Measurements from ENCODE around the gene KLHL28. TPM values are rescaled to one million over a fixed set of nuclear protein-coding genes. Genes with fewer than 3 reads are reported as not detected.

Gene KLHL28
- total RNA-seq, 1 experiment from 2014 or later: 10.3 TPM

DNA sequence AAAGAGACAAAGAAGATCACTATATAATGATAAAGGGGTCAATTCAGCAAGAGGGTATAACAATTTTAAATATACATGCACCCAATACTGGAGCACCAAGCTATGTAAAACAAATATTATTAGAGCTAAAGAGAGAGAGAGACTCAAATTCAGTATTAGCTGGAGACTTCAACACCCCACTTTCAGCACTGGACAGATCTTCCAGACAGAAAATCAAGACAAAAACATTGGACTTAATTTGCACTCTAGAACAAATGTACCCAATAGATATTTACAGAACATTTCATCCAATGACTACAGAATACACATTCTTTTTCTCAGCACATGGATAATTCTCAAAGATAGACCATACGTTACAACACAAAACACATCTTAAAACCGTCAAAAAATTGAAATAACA lies 81.0 kb downstream of the KLHL28 start:
- no peak for DNase-seq
- Histone ChIP-seq H3K27ac (no peak overlapping the region), H2AFZ (no peak overlapping the region), H3K27me3 (ENCODE audit: insufficient read depth, low read depth) (peaks cover 9% of the 10 kb centered on the region; the same call in 1 of the 2 replicates), H3K4me3 (no peak overlapping the region), H3K36me3 (ENCODE audit: low read depth) (no peaks in the 10 kb centered on the region), H4K20me1 (ENCODE audit: insufficient read depth) (no peaks in the 10 kb centered on the region), H3K4me2 (no peak overlapping the region), H3K79me2 (ENCODE audit: low read depth) (no peaks in the 10 kb centered on the region), H3K4me1 (replicated peaks; ENCODE audit: insufficient read depth) (no peaks in the 10 kb centered on the region), H3K9me2 (ENCODE audit: insufficient read depth) (no peaks in the 10 kb centered on the region), H3K9me3 (ENCODE audit: insufficient read depth, low read depth) (no peaks in the 10 kb centered on the region), H3F3A (ENCODE audit: insufficient read depth, low read depth) (no peaks in the 10 kb centered on the region)
- POLR2A ChIA-PET (ENCODE audit: unreplicated experiment): no interaction called here
- intact Hi-C loops (cut with micrococcal nuclease; ENCODE audit: unreplicated experiment): no loop called here
- CTCF ChIA-PET: no interaction called here
- BruUV-seq (replicated peaks): no TSS peak
- TF ChIP-seq EZH2 (IDR thresholded peaks at IDR 0.05; ENCODE audit: low read depth): no peak
- TF ChIP-seq, protein P1, sequence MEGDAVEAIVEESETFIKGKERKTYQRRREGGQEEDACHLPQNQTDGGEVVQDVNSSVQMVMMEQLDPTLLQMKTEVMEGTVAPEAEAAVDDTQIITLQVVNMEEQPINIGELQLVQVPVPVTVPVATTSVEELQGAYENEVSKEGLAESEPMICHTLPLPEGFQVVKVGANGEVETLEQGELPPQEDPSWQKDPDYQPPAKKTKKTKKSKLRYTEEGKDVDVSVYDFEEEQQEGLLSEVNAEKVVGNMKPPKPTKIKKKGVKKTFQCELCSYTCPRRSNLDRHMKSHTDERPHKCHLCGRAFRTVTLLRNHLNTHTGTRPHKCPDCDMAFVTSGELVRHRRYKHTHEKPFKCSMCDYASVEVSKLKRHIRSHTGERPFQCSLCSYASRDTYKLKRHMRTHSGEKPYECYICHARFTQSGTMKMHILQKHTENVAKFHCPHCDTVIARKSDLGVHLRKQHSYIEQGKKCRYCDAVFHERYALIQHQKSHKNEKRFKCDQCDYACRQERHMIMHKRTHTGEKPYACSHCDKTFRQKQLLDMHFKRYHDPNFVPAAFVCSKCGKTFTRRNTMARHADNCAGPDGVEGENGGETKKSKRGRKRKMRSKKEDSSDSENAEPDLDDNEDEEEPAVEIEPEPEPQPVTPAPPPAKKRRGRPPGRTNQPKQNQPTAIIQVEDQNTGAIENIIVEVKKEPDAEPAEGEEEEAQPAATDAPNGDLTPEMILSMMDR (conservative IDR thresholded peaks at IDR 0.05): no peak

Other genes starting within 250 kb of the KLHL28 start
- gene TOGARAM1, start 243 bp upstream of the KLHL28 start, total RNA-seq (2021): 9.2 and 12.9 TPM in 2 replicates
- 33.4 and 37.2 TPM in 2 replicates for gene PRPF39, start 122.2 kb upstream of the KLHL28 start, total RNA-seq (2021)
- 39.4 and 53.5 TPM in 2 replicates for gene FKBP3, start 172.5 kb upstream of the KLHL28 start, total RNA-seq (2021)
- 9.9 and 14.1 TPM in 2 replicates for gene FANCM, start 174.0 kb upstream of the KLHL28 start, total RNA-seq (2021)